WTC11 (cell line): ENCODE results near the gene DHX57. TPM values are rescaled to one million over a fixed set of nuclear protein-coding genes. Genes with fewer than 3 reads are reported as not detected.

Experiments
- ATAC-seq: fragments of 200-7000 bp; cut with Tn5 transposase; 2 replicates; pipeline ENCODE4 v1.10.0; 2021; ENCODE audit warnings: mild to moderate bottlenecking, moderate library complexity
- CTCF ChIA-PET: fragments of 300-600 bp; sonication (Branson Sonifier 250); formaldehyde crosslinking; loops from one replicate; lab custom pipeline; 2021; ENCODE audit warnings: antibody characterized with exemption; lab: Charles Lee
- POLR2A ChIA-PET: fragments of 350-600 bp; sonication (Branson Sonifier 250); formaldehyde crosslinking; loops from one replicate; lab custom pipeline; 2021; ENCODE audit warnings: antibody characterized with exemption; lab: Charles Lee
- DNase-seq: peaks from one replicate; pipeline ENCODE4 v3.0.0; 2021; ENCODE audit warnings: low spot score
- H3K27ac Mint-ChIP-seq: 2 replicates; pipeline ENCODE4 v1.8.0; 2021; ENCODE audit warnings: mixed read lengths
- H3K27me3 Mint-ChIP-seq: 2 replicates; pipeline ENCODE4 v1.8.0; 2021; ENCODE audit warnings: low read depth, mild to moderate bottlenecking, moderate library complexity, mixed read lengths
- H3K36me3 Mint-ChIP-seq: 2 replicates; pipeline ENCODE4 v1.8.0; 2021; ENCODE audit warnings: mixed read lengths
- H3K4me1 Mint-ChIP-seq: 2 replicates; pipeline ENCODE4 v1.8.0; 2022; ENCODE audit warnings: mixed read lengths
- H3K4me3 Mint-ChIP-seq: 2 replicates; pipeline ENCODE4 v1.8.0; 2021; ENCODE audit warnings: mild to moderate bottlenecking, moderate library complexity, mixed read lengths
- H3K9me3 Mint-ChIP-seq: 2 replicates; pipeline ENCODE4 v1.8.0; 2021; ENCODE audit warnings: mixed read lengths
- ATF1 ChIP-seq: sonication (generic); formaldehyde crosslinking; IDR thresholded peaks from 2 replicates; pipeline ENCODE4 v1.8.1; 2023; ENCODE audit warnings: mild to moderate bottlenecking, moderate library complexity, missing genetic modification reagents
- CREM ChIP-seq: sonication (generic); formaldehyde crosslinking; IDR thresholded peaks from 2 replicates; pipeline ENCODE4 v1.8.1; 2022; ENCODE audit warnings: mild to moderate bottlenecking, missing genetic modification reagents, moderate library complexity
- FOXK1 ChIP-seq: sonication (generic); formaldehyde crosslinking; IDR thresholded peaks from 2 replicates; pipeline ENCODE4 v1.8.0; 2022; ENCODE audit warnings: mild to moderate bottlenecking, moderate library complexity, missing genetic modification reagents
- FOXP1 ChIP-seq: sonication (generic); formaldehyde crosslinking; IDR thresholded peaks from 2 replicates; pipeline ENCODE4 v1.8.0; 2022; ENCODE audit warnings: missing genetic modification reagents, mild to moderate bottlenecking, moderate library complexity, borderline replicate concordance
- GTF2I ChIP-seq: fragments of 250-450 bp; sonication (Bioruptor Pico); conservative IDR thresholded peaks from 2 replicates; pipeline ENCODE4 v1.4.0; 2021; ENCODE audit warnings: mild to moderate bottlenecking
- KAT7 ChIP-seq: sonication (generic); formaldehyde crosslinking; IDR thresholded peaks from 2 replicates; pipeline ENCODE4 v1.8.1; 2023; ENCODE audit warnings: missing genetic modification reagents, mild to moderate bottlenecking, borderline replicate concordance
- NFATC4 ChIP-seq: fragments of 250-450 bp; sonication (Bioruptor Pico); IDR thresholded peaks from 2 replicates; pipeline ENCODE4 v1.9.0; 2021; ENCODE audit warnings: mild to moderate bottlenecking
- NR1H2 ChIP-seq: sonication (generic); formaldehyde crosslinking; IDR thresholded peaks from 2 replicates; pipeline ENCODE4 v1.9.0; 2021; ENCODE audit warnings: mild to moderate bottlenecking, moderate library complexity, missing genetic modification reagents
- NR3C1 ChIP-seq: sonication (generic); formaldehyde crosslinking; conservative IDR thresholded peaks from 2 replicates; pipeline ENCODE4 v1.8.1; 2023; ENCODE audit warnings: low read depth, mild to moderate bottlenecking, missing genetic modification reagents
- SP1 ChIP-seq: sonication (generic); formaldehyde crosslinking; conservative IDR thresholded peaks from 2 replicates; pipeline ENCODE4 v1.8.1; 2022; ENCODE audit warnings: missing genetic modification reagents
- TEAD4 ChIP-seq: sonication (generic); formaldehyde crosslinking; IDR thresholded peaks from 2 replicates; pipeline ENCODE4 v1.8.0; 2022; ENCODE audit warnings: mild to moderate bottlenecking, missing genetic modification reagents
- TP53 ChIP-seq: sonication (generic); formaldehyde crosslinking; IDR thresholded peaks from 2 replicates; pipeline ENCODE4 v1.8.1; 2023; ENCODE audit warnings: mild to moderate bottlenecking, missing genetic modification reagents
- ZNF317 ChIP-seq: sonication (generic); formaldehyde crosslinking; IDR thresholded peaks from 2 replicates; pipeline ENCODE4 v1.8.1; 2023; ENCODE audit warnings: low read depth, mild to moderate bottlenecking, moderate library complexity, missing genetic modification reagents, borderline replicate concordance
- total RNA-seq: library from RNA; stranded (reverse); gene quantifications from 3 replicates; pipeline ENCODE4 v1.2.3, GENCODE V29; 2021
- TF ChIP-seq, protein P1 (sequence below): sonication (generic); formaldehyde crosslinking; conservative IDR thresholded peaks from 2 replicates; pipeline ENCODE4 v1.8.1; 2022; ENCODE audit warnings: mild to moderate bottlenecking, missing genetic modification reagents
- TF ChIP-seq, protein P2 (sequence below): sonication (generic); formaldehyde crosslinking; IDR thresholded peaks from 2 replicates; pipeline ENCODE4 v1.8.1; 2022; ENCODE audit warnings: mild to moderate bottlenecking, missing genetic modification reagents, moderate library complexity, borderline replicate concordance
- TF ChIP-seq, protein P3 (sequence below): sonication (generic); formaldehyde crosslinking; IDR thresholded peaks from 2 replicates; pipeline ENCODE4 v1.8.0; 2022; ENCODE audit warnings: mild to moderate bottlenecking, missing genetic modification reagents
- TF ChIP-seq, protein P4 (sequence below): sonication (generic); formaldehyde crosslinking; IDR thresholded peaks from 2 replicates; pipeline ENCODE4 v1.8.0; 2023; ENCODE audit warnings: mild to moderate bottlenecking, missing genetic modification reagents
- TF ChIP-seq, protein P5 (sequence below): fragments of 200-600 bp; IDR thresholded peaks from 2 replicates; pipeline ENCODE4 v1.8.0; 2022; ENCODE audit warnings: antibody characterized with exemption
- TF ChIP-seq, protein P6 (sequence below): sonication (generic); formaldehyde crosslinking; IDR thresholded peaks from 2 replicates; pipeline ENCODE4 v1.8.1; 2023; ENCODE audit warnings: mild to moderate bottlenecking, missing genetic modification reagents

Gene DHX57
- total RNA-seq, 1 experiment from 2014 or later, result 30.3 TPM

DNA sequence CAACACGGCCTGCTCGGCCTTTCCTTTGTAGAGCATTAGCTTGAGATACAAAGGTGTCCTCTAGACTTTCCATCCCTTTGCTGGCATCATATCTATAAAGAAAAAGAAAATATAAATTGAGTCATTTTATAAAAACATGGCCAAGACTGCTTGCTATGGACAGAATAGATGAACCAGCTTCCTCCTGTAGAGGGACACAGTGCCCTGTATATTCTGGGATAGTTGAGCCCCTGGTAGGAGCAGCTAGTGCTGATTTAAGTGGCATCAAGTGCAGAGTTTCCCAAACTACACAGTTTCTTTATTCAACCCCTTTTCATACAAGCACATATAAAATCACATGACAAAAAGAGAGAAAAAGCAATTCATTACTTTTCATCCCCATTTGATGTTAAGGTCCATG lies 49.8 kb downstream of the DHX57 start:
- peaks cover 8% of the 10 kb centered on the region; the same call in 1 of the 2 replicates for H3K4me1 Mint-ChIP-seq
- POLR2A ChIA-PET, result no interaction called here
- no peak overlapping the region for H3K4me3 Mint-ChIP-seq
- H3K9me3 Mint-ChIP-seq, result no peaks in the 10 kb centered on the region
- no peaks in the 10 kb centered on the region for H3K27me3 Mint-ChIP-seq
- ATAC-seq, result no peak
- no peak overlapping the region for H3K27ac Mint-ChIP-seq
- TF ChIP-seq, protein P1, sequence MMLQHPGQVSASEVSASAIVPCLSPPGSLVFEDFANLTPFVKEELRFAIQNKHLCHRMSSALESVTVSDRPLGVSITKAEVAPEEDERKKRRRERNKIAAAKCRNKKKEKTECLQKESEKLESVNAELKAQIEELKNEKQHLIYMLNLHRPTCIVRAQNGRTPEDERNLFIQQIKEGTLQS, result no peak
- TF ChIP-seq, protein P2, sequence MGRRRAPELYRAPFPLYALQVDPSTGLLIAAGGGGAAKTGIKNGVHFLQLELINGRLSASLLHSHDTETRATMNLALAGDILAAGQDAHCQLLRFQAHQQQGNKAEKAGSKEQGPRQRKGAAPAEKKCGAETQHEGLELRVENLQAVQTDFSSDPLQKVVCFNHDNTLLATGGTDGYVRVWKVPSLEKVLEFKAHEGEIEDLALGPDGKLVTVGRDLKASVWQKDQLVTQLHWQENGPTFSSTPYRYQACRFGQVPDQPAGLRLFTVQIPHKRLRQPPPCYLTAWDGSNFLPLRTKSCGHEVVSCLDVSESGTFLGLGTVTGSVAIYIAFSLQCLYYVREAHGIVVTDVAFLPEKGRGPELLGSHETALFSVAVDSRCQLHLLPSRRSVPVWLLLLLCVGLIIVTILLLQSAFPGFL (CRISPR knock-in tag), result no peak
- no peak for TF ChIP-seq NR1H2
- no peak for TF ChIP-seq NR3C1 (CRISPR knock-in tag)
- no peak for TF ChIP-seq ZNF317 (CRISPR knock-in tag)
- TF ChIP-seq NFATC4, result no peak
- TF ChIP-seq KAT7, result no peak
- TF ChIP-seq, protein P3, sequence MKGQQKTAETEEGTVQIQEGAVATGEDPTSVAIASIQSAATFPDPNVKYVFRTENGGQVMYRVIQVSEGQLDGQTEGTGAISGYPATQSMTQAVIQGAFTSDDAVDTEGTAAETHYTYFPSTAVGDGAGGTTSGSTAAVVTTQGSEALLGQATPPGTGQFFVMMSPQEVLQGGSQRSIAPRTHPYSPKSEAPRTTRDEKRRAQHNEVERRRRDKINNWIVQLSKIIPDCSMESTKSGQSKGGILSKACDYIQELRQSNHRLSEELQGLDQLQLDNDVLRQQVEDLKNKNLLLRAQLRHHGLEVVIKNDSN (CRISPR knock-in tag), result no peak
- no peak for TF ChIP-seq CREM (CRISPR knock-in tag)
- TF ChIP-seq SP1, result no peak
- TF ChIP-seq GTF2I, result no peak
- no peak for TF ChIP-seq ATF1 (CRISPR knock-in tag)
- TF ChIP-seq, protein P4, sequence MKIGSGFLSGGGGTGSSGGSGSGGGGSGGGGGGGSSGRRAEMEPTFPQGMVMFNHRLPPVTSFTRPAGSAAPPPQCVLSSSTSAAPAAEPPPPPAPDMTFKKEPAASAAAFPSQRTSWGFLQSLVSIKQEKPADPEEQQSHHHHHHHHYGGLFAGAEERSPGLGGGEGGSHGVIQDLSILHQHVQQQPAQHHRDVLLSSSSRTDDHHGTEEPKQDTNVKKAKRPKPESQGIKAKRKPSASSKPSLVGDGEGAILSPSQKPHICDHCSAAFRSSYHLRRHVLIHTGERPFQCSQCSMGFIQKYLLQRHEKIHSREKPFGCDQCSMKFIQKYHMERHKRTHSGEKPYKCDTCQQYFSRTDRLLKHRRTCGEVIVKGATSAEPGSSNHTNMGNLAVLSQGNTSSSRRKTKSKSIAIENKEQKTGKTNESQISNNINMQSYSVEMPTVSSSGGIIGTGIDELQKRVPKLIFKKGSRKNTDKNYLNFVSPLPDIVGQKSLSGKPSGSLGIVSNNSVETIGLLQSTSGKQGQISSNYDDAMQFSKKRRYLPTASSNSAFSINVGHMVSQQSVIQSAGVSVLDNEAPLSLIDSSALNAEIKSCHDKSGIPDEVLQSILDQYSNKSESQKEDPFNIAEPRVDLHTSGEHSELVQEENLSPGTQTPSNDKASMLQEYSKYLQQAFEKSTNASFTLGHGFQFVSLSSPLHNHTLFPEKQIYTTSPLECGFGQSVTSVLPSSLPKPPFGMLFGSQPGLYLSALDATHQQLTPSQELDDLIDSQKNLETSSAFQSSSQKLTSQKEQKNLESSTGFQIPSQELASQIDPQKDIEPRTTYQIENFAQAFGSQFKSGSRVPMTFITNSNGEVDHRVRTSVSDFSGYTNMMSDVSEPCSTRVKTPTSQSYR (CRISPR knock-in tag), result no peak
- TF ChIP-seq, protein P5, sequence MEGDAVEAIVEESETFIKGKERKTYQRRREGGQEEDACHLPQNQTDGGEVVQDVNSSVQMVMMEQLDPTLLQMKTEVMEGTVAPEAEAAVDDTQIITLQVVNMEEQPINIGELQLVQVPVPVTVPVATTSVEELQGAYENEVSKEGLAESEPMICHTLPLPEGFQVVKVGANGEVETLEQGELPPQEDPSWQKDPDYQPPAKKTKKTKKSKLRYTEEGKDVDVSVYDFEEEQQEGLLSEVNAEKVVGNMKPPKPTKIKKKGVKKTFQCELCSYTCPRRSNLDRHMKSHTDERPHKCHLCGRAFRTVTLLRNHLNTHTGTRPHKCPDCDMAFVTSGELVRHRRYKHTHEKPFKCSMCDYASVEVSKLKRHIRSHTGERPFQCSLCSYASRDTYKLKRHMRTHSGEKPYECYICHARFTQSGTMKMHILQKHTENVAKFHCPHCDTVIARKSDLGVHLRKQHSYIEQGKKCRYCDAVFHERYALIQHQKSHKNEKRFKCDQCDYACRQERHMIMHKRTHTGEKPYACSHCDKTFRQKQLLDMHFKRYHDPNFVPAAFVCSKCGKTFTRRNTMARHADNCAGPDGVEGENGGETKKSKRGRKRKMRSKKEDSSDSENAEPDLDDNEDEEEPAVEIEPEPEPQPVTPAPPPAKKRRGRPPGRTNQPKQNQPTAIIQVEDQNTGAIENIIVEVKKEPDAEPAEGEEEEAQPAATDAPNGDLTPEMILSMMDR, result no peak
- peaks cover 40% of the 10 kb centered on the region for H3K36me3 Mint-ChIP-seq
- CTCF ChIA-PET, result interaction anchor here (1.5 to 1.9 kb wide), 2 partner anchors 9 to 122 kb away, joined by 5 to 7 read pairs; no protein-coding TSS in a partner anchor
- DNase-seq, result no peak

DNA sequence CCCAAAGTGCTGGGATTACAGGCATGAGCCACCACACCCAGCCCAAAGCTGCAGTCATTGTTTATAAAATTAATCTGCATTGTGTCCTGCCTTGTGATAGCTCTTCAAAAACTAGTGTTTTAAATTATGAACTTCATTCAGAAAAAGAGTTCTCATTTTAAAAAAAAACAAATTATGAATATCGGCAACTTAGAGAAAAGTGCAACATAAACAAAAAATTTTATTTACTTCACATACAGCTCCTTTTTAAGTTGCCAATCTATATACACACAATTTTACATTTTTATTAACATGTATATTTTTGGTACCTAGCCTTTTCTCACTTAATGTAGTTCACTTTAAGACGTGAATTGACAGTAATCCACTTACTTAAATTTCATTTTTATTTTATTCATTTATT lies 50.8 kb downstream of the DHX57 start:
- Mint-ChIP-seq H3K27me3 (no peaks in the 10 kb centered on the region), H3K9me3 (no peaks in the 10 kb centered on the region), H3K27ac (no peak overlapping the region), H3K4me1 (peaks cover 8% of the 10 kb centered on the region; the same call in 1 of the 2 replicates), H3K4me3 (no peak overlapping the region), H3K36me3 (peaks cover 41% of the 10 kb centered on the region)
- ATAC-seq (no peak), DNase-seq (no peak)
- TF ChIP-seq TEAD4 (no peak), FOXK1 (CRISPR knock-in tag) (no peak), FOXP1 (CRISPR knock-in tag) (no peak), TP53 (CRISPR knock-in tag) (no peak)
- TF ChIP-seq, protein P6, sequence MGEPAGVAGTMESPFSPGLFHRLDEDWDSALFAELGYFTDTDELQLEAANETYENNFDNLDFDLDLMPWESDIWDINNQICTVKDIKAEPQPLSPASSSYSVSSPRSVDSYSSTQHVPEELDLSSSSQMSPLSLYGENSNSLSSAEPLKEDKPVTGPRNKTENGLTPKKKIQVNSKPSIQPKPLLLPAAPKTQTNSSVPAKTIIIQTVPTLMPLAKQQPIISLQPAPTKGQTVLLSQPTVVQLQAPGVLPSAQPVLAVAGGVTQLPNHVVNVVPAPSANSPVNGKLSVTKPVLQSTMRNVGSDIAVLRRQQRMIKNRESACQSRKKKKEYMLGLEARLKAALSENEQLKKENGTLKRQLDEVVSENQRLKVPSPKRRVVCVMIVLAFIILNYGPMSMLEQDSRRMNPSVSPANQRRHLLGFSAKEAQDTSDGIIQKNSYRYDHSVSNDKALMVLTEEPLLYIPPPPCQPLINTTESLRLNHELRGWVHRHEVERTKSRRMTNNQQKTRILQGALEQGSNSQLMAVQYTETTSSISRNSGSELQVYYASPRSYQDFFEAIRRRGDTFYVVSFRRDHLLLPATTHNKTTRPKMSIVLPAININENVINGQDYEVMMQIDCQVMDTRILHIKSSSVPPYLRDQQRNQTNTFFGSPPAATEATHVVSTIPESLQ, result no peak
- TF ChIP-seq, protein P5, result no peak
- ChIA-PET CTCF (interaction anchor here (0.6 kb wide), 1 partner anchor 15 kb away, joined by 4 read pairs; no protein-coding TSS in a partner anchor), POLR2A (no interaction called here)
